Stimulated activated CD4-positive, alpha-beta T cell treated with anti-CD3 and anti-CD28 coated beads, TNF-alpha, amount 100 ng/mL, for 1 hour (primary cell): ENCODE results near the gene ITPKB.

ENCODE experiments used
- DNase-seq, 3 donors: peaks; one replicate each; pipeline ENCODE4 v3.0.0-alpha.2; 2020; ENCODE audit warnings: low read depth in 3 of 3, low spot score in 1 of 3

ITPKB gene

DNA sequence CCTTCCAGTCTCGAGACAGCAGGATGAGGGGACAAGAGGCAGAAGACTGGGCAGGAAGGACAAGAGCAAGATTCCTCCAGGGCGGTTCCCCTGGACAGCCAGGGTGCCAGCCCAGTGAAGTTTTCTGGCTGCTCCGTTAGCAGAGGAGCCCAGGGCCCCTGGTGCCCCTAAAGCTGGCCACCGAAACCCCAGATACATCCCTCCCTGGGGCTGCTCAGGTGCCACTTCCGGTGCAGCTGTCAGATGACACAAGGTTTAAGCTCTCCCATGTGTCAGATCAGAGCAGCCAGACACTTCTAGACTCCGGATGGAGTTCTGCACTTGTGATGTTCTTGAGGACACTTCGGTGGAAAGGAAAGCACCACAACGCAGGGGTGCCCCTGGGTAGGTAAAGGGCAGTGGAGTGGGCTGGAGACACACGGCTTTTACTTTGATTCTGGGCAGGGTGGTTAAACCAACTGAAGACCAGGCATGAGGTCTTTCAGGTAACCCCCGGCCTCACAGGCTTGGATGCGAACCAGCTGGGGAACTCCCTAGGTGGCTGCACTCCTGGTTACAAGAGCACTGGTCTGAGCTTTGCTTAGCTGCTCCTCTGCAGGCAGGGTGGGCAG lies 85.7 kb downstream of the ITPKB start:
- DNase-seq, result peak in 1 of 3 donors; percentile 33

DNA sequence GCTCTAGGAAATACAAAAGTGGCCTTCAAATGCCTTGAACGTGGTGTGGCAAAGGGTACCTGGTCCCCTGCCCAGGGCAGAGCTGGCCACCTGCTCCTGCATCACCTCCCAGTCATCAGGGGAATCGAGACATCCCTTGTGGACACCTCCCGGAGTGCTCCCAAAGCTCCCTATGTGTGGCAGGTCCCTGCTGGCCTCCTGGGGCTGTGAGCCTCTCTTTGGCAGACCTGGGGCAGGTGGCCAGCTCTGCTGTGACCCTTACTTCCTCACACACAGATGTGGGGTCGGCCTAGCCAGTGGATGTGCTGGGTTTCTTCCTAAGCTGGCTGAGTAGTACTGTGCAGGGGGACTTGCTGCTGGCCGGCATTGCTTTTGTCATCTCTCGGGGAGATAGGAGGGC lies 86.5 kb downstream of the ITPKB start:
- no peak for DNase-seq

DNA sequence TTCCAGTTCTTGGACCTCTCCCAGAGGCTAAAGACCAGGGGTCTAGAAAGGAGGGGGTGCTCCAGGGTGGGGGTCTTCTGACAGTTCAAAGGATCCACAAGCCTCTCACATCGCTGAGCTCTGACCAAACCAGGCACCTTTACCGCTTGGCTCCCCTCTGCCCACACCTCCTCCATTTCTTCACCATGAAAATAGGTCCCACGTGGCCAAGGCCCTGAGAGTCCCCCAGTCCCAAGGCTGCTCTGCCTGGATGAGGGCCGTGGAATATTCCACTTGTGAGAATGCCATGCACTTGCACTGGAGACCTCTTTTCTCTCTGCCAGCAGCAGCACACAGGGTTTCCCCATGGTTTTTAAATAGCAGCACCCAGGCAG lies 87.4 kb downstream of the ITPKB start:
- no peak for DNase-seq

DNA sequence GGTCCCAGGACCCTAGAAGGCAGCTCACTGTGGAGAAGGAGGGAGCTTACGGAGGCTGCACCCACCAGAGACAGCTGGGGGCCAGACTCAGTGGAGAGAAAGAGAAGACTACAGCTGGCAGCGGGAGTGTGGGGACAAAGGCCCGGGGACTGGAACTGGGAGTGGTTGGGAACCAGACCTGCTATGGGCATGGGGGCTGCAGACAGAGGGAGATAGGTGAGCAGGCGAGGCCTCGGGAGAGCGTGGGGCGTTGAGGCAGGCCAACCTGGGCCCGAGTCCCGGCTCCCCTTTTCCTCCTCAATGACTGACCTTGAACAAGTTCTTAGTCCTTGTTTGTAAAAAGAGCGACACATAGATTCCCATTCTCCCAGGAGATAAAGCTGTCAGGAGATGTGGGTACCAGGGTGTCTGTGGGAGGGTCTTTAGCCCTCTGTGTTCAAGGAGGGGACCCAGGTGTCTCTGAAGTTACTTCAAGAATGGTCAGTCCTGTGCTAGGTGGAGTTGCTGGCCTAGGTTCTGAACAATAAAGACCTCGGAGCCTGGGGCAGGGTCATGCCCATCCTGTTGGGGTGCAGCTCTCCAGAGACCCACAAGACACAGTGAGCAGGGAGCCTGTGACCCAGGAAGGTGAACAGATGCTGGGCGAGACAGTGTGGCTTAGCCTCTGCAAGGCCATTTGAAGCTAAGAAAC lies 87.9 kb downstream of the ITPKB start:
- no peak for DNase-seq

DNA sequence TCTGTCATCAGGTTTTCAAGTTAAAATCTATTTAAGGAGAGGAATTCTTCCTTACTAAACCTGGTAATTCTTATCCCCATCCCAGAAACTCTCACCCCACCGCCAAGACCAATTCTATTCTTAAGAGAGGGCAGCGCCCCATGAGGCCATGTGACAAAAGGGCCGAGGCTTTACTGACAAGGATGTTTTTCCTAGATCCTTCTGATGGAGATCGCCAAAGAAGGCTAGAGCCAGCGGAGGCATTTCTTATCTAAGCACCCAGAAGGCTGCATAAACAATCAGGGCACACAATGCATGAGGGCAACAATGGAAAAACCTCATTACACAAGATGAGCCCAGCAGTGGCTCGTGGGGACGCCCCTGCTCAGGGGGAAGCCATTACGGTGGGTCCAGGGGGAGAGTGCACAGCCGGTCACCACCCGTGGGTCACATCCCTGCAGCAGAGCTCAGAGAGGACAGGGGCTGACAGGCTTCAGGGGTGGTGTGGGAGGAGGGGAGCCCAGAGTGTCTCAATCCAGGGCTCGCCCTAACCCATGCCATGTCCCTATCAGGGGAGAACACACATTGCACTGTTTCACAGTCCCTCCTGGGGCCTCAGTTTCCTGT lies 88.7 kb downstream of the ITPKB start:
- no peak for DNase-seq

DNA sequence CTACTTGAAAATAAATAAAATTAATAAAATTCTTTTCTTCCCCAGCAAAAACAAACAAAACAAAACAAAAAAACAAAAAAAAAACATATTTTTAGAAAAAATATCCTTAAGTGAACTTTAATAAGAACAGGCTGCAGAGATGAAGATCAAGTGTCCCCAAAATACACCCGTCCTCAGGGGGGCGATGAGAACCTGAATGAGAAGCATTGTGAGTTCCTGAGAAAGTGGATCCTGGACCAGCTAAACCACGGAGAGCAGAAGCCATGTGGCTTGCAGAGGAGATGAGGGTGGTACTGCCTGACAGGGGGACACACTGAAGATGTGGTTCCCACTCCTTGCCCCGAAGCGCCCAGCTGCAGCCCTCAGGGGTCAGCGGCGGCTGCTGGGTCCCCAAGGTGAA lies 89.3 kb downstream of the ITPKB start:
- no peak for DNase-seq

DNA sequence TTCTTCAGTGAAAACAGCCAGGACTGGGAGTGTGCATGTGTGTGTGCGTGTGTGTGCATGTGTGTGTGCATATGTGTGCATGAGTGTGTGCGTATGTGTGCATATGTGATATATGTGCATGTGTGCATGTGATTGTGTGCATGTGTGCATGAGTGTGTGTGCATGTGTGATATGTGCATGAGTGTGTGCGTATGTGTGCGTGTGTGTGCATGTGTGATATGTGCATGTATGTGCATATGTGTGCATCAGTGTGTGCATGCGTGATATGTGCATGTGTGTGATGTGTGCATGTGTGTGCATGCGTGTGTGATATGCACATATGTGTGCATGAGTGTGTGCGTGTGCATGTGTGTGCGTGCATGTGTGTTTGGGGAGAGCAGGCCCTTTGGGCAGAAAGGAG lies 89.8 kb downstream of the ITPKB start:
- DNase-seq, result no peak

DNA sequence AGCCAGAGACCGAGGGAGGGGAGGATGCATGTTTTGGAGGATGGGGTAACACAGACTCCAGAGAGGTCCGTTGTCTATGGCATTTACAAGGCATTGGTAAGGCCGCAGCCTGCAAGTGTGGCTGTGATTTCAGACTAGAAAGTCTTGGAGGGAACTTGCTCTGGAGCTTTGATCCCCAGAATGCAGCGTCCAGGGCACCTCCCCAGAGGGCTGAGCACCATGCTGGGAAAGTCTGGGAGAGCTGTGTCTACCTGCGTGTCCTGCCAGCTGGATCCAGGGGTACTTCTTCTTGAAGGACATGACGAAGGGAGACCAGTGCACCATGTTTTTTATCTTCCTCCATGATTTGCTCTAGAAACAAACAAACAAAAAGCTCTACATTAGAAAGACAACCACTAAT lies 90.7 kb downstream of the ITPKB start:
- DNase-seq, result no peak

DNA sequence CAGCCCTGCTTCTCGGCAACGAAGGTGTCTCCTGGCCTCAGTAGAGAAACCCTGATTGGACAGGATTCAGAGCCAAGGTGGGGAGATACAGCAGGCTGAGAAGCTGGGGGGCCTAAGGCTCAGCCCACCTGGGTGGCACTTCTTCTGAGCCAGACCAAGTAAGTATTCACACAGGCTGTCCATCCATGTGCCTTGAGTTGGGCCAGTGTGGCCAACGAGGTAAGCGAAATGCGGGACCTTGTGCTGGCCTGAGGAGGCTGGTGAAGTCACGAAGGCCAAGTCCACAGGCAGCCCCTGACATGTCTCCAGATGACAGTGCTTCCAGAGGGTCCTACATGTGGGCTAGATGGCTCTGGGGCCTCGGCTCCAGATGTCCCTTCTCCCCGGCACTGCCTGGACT lies 91.4 kb downstream of the ITPKB start:
- DNase-seq, result no peak

DNA sequence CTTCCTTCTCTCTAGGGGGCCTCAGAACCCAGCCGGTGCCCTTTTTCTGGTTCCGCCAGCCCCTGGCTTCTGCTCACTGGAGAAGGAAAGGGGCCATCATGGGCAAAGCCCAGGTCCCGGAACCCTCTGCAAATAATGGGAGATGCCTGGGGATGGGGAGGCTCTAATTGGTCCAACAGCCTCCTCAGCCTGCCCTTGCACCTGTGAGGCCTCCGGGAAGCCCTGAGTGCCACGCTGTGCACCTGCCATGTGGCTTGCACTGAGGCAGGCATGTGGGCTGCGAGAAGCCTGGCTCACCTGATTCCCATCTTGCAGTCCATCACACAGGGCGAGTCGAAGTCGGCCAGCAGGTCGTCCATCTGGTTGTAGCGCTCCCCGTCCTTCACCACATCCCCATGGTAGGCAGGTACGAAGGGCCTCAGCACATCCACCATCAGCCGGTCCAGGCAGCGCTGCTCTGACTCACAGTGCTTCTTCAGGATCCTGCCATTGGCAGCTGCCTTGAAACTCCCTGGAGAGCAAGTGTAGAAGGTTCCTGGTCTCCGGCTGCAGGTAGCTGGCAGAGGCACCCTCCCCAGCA lies 92.1 kb downstream of the ITPKB start:
- DNase-seq, result no peak

DNA sequence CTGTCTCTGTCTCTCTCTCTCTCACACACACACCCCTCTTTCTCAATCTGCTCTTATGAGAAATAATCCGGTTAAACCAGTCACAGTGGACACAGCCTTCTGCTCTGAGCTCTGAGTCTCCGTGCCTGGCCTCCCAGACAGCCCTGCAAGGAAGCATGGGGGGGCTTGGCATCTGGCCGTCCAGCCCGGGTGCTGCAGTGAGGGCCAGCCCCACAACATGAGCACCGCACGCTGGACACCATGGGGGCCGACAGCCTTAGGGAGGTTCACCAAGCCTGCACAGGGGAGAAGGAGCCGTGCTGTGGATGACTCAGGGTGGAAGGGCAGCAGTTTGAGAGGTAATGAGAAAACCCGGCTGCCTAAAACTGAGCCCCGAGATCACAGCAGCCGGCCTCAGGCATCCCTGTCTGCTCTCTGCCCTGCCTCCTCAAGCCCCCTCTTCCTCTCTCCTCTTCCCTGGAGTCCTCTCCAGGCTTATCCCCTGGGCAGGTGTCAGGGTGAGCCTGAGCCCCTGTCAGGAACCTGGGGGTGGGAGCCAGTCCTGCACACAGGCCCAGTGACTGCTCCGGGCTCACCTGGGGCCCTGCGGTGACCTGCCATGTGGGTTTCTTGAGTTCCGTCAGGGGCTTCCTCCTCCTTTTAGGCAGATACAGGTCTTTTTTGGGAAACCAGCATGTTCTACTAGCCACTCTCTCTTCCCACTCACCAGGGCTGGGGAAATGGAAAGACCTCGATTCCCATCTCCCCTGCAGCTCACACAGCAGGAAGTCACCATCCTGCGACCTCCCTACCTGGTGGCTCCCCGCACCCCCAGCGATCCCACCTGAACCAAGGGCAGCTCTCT lies 92.8 kb downstream of the ITPKB start:
- no peak for DNase-seq

DNA sequence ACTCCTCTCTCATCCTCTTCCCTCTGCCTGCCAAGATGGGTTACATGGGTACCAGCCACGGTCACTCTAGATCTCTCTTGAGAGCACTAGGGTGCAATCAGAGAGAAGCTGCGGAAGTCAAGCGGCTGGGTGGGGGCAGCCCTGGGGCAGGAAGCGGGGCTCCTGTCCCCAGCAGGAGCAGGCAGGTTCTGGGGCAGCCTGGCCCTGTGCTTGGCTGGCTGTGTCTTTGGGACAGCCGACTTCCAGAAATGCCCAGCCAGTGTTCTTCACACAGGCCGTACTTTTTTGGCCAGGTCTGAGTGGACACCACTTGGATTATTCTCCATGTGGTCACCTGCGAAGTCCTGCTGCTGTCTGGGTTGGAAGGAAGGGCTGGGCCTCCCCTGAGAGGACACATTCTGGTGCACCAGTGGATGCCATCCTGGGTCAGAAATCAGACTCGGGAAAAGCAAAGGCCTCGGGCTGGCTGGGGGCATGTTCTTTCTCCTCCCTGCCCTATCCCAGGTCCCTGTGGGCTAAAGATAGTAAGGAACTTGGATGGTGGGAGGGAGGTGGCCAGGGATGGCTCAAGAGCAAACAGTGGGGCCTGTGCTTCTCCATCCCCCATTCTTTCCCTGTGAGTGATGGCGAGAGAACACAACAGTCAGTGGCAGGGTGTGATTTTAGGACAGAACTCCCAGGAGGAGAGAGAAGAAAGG lies 93.7 kb downstream of the ITPKB start:
- DNase-seq, result no peak

DNA sequence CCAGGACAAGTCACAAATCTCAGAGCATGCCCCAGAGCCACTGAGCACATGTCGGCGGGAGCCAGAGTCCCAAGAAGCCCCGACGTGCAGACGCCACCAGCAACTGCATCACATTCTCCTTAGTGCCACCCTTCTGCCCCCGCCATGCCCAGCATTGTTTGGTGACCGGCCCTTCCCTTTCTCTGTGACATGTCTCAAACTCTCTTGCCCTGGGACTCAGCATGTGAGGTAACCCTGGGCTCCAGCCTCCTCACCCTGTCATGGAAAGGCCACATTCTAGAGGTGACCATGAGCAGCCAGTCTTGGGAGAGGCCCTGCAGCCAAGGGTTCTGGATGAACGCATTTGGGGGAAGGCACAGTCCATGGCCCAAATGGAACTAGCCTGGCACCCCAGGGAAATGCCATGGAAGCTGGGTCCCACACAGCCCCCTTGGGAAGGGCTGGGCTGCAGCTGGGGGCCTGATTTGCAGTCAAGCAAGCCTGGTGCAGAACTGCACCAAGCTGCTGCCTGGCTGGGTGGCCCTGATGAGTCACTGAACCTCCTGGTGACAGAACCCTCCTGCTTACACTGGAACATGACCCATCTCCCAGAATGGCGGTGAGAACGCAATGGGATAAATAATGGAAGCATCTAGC lies 94.4 kb downstream of the ITPKB start:
- DNase-seq, result no peak

DNA sequence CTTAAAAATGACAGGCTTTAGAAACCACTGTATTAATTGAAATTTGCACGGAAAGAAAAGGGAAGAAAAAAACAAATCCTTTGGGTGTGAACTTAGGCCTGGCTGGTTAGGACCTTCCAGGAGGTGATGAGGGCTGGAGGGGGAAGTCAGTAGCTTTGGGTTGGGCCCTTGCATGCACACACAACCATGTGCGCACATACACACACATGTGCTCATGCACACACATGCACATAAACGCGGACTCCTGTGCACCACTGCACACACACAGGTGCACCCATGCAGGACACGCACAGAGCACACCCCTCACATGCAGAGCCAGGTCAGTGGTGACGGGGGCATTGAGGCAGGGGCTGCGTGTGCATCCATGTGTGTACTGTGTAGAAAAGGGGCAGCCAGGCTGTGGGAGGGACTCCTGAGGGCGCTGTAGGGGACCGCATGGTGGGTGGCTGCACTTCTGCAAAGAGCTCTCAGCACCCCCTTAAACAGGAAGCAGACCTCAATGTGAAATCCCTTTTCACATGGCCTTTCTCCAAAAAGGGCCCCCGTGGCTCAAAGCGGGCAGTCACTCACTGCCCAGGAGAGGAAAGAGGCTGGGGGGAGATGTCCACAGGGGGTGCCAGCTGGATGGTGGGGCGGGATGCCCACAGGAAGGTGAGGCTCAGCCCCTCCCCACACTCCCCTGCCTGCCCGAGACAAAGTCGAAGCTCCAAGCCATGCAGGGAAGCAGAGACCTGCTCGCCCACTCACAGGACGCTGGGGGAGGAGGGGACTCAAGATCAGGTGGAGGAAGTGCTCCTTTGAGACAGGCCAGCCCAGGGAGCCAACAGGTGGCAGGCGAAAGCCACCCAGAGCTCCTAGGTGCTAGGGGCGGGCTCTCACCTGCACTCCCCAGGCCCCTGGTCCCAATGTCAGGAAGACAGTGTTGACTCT lies 95.2 kb downstream of the ITPKB start:
- no peak for DNase-seq

DNA sequence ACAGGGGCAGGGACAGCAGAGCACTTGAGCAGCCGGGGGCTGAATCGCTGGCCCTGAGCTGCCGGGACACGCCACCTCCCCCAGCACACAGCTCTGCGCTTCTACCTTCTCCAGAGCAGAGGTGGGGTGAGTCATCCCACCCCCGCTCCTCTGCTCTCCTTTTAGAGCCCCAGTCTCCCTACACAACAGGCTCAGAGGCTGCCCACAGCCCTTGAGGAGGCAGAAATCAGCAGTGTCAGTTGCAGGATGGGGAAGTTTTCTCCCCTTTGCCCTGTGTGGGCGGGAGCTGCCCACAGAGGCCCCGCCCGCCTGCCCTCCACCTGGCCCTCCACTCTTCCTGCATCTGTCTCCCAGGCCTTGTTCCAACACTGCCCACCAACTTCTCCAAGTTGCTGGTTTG lies 95.9 kb downstream of the ITPKB start:
- DNase-seq, result peak; percentile 18 to 57 (median 37)

DNA sequence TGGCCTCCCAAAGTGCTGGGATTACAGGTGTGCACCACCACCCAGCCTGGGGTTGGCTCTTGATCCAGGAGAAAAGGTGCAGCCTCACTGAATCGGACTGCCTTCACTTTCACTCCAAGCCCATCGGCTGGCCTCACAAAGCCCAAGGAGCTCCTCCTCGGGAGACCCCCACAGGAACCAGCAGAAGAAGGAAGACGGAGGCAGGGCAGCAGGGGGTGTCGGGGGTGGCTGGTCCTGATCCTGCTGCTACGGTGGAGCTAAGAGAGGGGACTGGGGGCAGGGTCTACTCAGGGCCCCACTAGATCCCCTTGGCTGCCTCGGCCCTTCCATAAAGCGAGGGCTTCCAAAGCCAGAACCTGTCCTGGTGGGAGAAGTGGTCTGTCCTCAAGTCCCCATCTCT lies 96.7 kb downstream of the ITPKB start:
- no peak for DNase-seq

DNA sequence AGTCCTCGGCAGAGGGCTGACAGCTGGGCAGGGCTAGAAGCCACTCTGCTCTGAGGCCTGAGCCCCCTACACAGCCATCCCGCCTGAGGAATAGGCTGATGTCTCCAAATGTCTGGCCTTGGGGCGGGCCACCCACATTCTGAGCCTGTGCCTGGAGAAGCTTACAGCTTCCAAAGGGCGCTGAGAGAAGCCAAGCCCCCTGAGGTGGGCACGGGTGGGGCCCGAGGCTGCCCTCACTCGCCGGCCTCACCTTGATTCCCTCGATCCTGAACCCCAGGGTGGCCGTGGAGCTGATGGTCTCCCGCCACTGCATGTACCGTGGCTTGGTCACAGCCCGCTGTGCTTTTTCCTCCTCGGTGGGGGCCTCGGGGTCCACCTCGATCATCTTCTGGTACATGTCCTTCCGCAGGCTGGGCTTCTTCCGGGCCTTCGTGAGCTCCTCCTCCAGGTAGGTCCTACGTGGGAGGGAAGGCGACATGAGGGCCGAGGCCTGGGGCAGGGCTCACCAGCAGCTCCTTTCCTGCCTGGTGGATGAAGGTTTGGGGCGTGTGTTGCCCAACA lies 97.3 kb downstream of the ITPKB start:
- no peak for DNase-seq

DNA sequence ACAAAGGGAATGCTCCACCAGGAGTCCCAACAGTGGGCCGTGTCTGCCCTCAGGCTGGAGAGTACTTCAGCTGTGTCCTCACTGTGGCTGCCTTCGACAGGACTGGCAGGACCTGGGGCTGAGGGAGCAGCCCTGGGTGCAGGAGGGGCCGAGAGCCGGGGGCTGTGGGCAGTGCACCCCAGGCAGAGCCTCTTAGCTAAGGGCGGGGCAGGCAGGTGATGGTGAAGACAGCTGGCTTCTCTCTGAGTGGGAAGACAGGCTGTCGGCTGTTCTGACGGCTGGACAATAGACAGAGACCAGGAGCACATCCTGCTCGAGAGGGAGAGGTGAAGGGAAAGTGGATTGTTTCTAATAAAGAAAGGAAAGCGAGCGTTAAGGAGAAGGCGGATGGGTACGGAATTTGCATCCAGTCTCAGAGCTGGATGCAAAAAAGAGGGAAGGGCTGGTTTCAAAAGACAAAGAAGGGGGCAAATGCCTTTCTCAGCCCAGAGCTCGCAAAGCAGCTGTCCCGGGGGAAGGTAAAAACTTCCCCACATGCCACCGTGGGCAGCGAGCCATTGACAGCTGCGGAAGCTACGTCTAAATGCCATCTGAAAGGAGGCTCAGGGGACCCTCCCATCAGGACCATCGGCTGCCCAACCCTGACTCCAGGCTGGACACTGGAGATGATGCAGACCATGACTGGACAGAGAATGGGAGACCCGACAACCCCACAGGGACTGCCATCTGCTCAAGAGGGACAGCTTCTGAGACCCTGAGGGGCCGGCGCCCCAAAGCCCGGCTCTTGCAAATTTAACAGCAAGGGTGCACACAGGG lies 98.6 kb downstream of the ITPKB start:
- no peak for DNase-seq
